ENCODE measurements around the gene WDR7. TPM values are rescaled to one million over a fixed set of nuclear protein-coding genes. Genes with fewer than 3 reads are reported as not detected.

Gene WDR7
- total RNA-seq, 2 experiments from 2014 or later = 28.8 to 30.5 TPM

GRCh38 chr18:56639104-56639381, 12.1 kb upstream of the WDR7 start:
- DNase-seq (no peak), ATAC-seq (ENCODE audit: poor library complexity) (no peak)
- Histone ChIP-seq H3K27ac (ENCODE audit: low read depth in 1 of 2, low read length in 2 of 2) (peak overlapping the region; percentile 71 to 76), H3K4me1 (ENCODE audit: insufficient read depth, low read length) (peaks cover 16% of the 10 kb centered on the region), H3K36me3 (ENCODE audit: insufficient read depth, low read length) (no peaks in the 10 kb centered on the region), H3K4me3 (ENCODE audit: low read length) (peak overlapping the region; percentile 94), H3K9me3 (ENCODE audit: control insufficient read depth in 1 of 2, insufficient read depth in 1 of 2, low read length in 2 of 2) (no peaks in the 10 kb centered on the region), H3K27me3 (ENCODE audit: control insufficient read depth in 1 of 2, insufficient read depth in 2 of 2, low read length in 2 of 2) (no peaks in the 10 kb centered on the region)
- CTCF ChIA-PET = interaction anchor here (0.8 to 2.1 kb wide), 3 partner anchors 11 to 14 kb away, joined by 3 to 5 read pairs (median 3); no protein-coding TSS in a partner anchor
- H3K4me1 Mint-ChIP-seq (ENCODE audit: low read depth) = peaks cover 49% of the 10 kb centered on the region
- no peaks in the 10 kb centered on the region for H3K9me3 Mint-ChIP-seq
- peak overlapping the region; percentile 95 for H3K4me3 Mint-ChIP-seq
- TF ChIP-seq CTCF (IDR thresholded peaks at IDR 0.05) = no peak
- peak overlapping the region; percentile 92 for H3K27ac Mint-ChIP-seq
- POLR2A ChIA-PET = interaction anchor here (0.7 to 6.8 kb wide), 2 partner anchors 13 to 104 kb away, joined by 4 to 70 read pairs; partner anchors contain the start of gene WDR7
- H3K36me3 Mint-ChIP-seq (ENCODE audit: low read depth) = peaks cover 37% of the 10 kb centered on the region
- intact Hi-C loops (cut with DNase I, micrococcal nuclease) = loop anchor here (1.0 to 5.0 kb wide), 3 partner anchors 9 to 992 kb away; partner anchors contain the start of gene NARS1 (in 1 of the 2)
- H3K27me3 Mint-ChIP-seq = no peaks in the 10 kb centered on the region

- Mint-ChIP-seq H3K9me3 (no peaks in the 10 kb centered on the region), H3K4me1 (ENCODE audit: low read depth) (peaks cover 44% of the 10 kb centered on the region), H3K4me3 (peak overlapping the region; percentile 77), H3K27ac (peak overlapping the region; percentile 92), H3K36me3 (ENCODE audit: low read depth) (peaks cover 32% of the 10 kb centered on the region), H3K27me3 (no peaks in the 10 kb centered on the region)
- no peak for TF ChIP-seq CTCF (IDR thresholded peaks at IDR 0.05)
- H3K4me3 ChIP-seq (ENCODE audit: low read length) = no peak overlapping the region
- POLR2A ChIA-PET = interaction anchor here (0.7 to 6.8 kb wide), 2 partner anchors 12 to 104 kb away, joined by 4 to 70 read pairs; partner anchors contain the start of gene WDR7
- H3K27ac ChIP-seq (ENCODE audit: low read depth in 1 of 2, low read length in 2 of 2) = peak overlapping the region in 1 of 2 donors; percentile 71
- ATAC-seq (ENCODE audit: poor library complexity) = no peak
- H3K27me3 ChIP-seq (ENCODE audit: control insufficient read depth in 1 of 2, insufficient read depth in 2 of 2, low read length in 2 of 2) = no peaks in the 10 kb centered on the region
- no peaks in the 10 kb centered on the region for H3K36me3 ChIP-seq (ENCODE audit: insufficient read depth, low read length)
- CTCF ChIA-PET = interaction anchor here (0.8 to 2.1 kb wide), 2 partner anchors 11 to 12 kb away, joined by 3 to 5 read pairs; no protein-coding TSS in a partner anchor
- peaks cover 16% of the 10 kb centered on the region for H3K4me1 ChIP-seq (ENCODE audit: insufficient read depth, low read length)
- intact Hi-C loops (cut with DNase I, micrococcal nuclease) = loop anchor here (1.0 to 5.0 kb wide), 3 partner anchors 9 to 991 kb away; partner anchors contain the start of gene NARS1 (in 1 of the 2)
- DNase-seq = no peak
- no peaks in the 10 kb centered on the region for H3K9me3 ChIP-seq (ENCODE audit: control insufficient read depth in 1 of 2, insufficient read depth in 1 of 2, low read length in 2 of 2)
These were observed 11.6 kb upstream of the WDR7 start for GRCh38 chr18:56639571-56639970.

GRCh38 chr18:56641714-56642337, 9.3 kb upstream of the WDR7 start:
- H3K4me3 ChIP-seq (ENCODE audit: low read length) = no peak overlapping the region
- no peaks in the 10 kb centered on the region for H3K9me3 Mint-ChIP-seq
- H3K27me3 ChIP-seq (ENCODE audit: control insufficient read depth in 1 of 2, insufficient read depth in 2 of 2, low read length in 2 of 2) = no peaks in the 10 kb centered on the region
- peaks cover 24% of the 10 kb centered on the region for H3K4me1 Mint-ChIP-seq (ENCODE audit: low read depth)
- H3K36me3 ChIP-seq (ENCODE audit: insufficient read depth, low read length) = no peaks in the 10 kb centered on the region
- H3K27me3 Mint-ChIP-seq = no peaks in the 10 kb centered on the region
- no peak overlapping the region for H3K27ac ChIP-seq (ENCODE audit: low read depth in 1 of 2, low read length in 2 of 2)
- ChIA-PET POLR2A (interaction anchor here (6.8 kb wide), 1 partner anchor 10 kb away, joined by 70 read pairs; the partner anchor contains the start of gene WDR7), CTCF (no interaction called here)
- H3K27ac Mint-ChIP-seq = no peak overlapping the region
- peak overlapping the region; percentile 45 for H3K4me3 Mint-ChIP-seq
- peaks cover 22% of the 10 kb centered on the region for H3K36me3 Mint-ChIP-seq (ENCODE audit: low read depth)
- TF ChIP-seq CTCF (IDR thresholded peaks at IDR 0.05) = no peak
- H3K4me1 ChIP-seq (ENCODE audit: insufficient read depth, low read length) = peaks cover 12% of the 10 kb centered on the region
- ATAC-seq (ENCODE audit: poor library complexity) (no peak), DNase-seq (no peak)
- no peaks in the 10 kb centered on the region for H3K9me3 ChIP-seq (ENCODE audit: control insufficient read depth in 1 of 2, insufficient read depth in 1 of 2, low read length in 2 of 2)
- intact Hi-C loops (cut with DNase I, micrococcal nuclease) = no loop called here
